GM11168 (cell line): ENCODE results near the gene ITGB6.
"Not testable (repeated sequence)": the region's sequence is repeated elsewhere in the genome, so short reads cannot be mapped to it uniquely, and the experiment has no call there.

Source experiments
- in situ Hi-C: fragments of 300-500 bp; cut with MboI; formaldehyde crosslinking; loops from one replicate; pipeline ENCODE4 v1.12.0; 2022; ENCODE audit warnings: low sequenced_read_pairs; ENCODE audit not compliant: unreplicated experiment

The ITGB6 gene

DNA sequence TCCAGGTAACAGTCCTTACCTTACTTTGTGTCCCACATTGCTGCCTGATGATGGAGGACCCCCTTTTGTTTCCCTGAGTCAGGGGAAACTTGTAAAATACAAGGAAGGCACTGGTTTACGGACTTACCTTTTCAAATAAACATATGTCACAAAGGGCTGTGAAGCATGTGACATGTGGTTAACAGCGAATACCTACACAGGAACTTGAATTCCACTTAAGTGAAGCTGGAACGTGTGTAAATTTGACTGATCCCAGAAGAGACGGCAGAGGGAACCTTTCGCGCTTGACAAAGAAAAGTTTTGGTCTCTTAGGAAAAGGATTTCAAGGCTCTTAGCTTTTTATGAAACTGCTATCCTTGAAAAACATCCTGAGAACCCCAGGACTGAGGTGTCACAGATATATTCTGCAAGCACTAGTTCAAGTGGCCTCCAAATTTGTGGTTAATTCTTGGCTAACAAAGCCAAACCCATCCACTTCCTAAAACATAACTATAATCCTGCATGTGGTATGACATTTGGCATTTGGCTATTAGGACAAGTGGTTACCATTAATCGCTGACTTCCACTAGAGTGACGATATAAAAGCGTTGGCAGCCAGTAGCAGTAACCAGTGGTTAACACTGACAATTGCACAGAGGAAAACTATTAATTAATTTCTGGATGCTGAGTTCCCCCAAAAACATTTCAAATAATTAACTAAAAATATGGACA lies 55.6 kb downstream of the ITGB6 start:
- in situ Hi-C loops: no loop called here

- in situ Hi-C loops: no loop called here
Measured at GRCh38 chr2:160142472-160142871, 57.6 kb downstream of the ITGB6 start.

GRCh38 chr2:160141912-160142311 lies 58.2 kb downstream of the ITGB6 start:
- in situ Hi-C loops: no loop called here

DNA sequence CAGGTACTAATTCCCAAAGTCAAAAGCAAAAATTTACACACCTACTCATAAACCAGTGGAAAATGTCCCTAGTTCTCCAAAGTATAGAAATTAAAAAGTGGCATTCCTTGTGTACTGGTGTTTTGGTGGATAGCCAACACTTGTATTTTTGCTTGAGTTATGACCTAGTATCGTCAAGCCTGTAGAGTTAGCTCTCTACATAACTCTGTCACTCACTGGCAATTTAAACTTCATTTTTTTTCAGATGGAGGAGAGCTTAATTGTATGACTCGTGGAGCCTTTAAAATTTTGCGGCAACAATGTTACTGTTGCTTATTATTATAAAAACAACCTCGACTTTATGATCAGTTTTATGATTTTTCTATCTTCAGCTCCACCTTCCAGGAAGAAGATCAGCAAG lies 58.7 kb downstream of the ITGB6 start:
- in situ Hi-C loops: no loop called here

DNA sequence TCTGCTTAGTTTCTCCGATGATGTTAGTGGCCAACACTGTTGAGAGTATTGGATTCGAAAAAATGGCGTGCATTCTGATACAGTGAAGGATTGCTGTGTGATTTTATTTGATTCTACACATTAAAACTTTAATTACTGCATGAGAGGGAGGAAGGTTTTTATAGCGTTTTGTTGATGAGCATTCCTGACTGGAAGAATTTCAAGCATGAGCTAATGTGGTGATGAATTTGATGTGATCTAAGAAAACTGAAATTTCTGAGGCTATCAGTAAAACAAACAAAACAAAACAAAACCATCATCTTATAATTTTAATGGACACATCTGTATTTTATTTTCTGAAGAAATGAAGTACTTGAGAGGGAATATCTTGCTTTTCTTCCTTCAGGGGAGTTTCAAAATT lies 59.6 kb downstream of the ITGB6 start:
- in situ Hi-C loops: no loop called here

DNA sequence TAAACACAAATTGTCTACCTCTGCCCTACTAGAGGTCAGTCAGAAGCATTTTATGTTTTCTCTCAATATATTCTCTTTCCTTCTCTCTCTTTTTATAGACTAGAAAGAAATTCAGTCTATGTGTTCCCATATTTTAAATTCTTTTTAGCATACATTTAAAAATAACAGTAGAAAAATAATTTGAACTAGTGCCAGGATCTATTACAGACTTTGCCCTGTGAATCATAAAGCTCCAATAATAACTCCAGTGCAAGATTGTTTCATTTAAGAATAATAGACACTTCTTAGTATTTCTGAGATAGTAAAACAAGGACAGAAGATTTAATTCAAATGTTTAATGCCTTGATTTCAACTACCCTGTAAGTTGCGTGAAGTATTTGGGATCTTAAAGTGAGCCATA lies 60.1 kb downstream of the ITGB6 start:
- in situ Hi-C loops: no loop called here

DNA sequence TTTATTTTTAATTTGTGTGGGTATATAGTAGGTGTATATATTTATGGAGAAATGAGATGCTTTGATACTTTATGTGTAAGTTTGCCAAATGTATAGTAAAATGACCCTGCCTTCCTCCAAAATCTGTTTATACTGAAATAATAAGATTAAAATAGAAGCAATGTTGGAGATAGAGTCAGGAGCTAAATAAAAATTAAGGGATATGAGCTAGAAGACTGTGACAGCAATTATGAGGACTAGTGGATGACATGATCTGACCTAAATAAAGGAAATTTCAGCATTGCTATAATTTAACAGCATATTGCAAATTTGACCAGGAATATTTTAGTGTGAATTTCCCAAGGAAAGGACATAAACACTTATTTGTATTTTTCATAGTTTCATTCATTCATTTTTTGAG lies 60.7 kb downstream of the ITGB6 start:
- in situ Hi-C loops: no loop called here

DNA sequence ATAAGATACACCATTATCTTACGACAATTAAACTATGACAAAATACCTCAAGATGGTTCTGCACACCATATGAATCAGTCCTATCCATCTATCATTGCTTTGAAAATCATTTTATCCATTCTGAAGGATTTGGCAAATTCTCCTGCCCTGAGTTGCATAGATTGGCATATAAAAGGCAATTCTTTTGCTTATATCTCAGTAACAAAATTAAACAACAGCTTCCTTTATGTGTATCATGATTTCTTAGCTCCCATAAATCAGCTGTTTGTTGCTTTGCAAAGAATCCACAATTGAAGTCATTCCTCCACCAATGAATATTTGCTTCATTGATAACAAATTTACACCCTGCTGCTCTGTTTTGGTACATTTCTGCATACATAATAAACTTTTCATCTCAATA lies 61.7 kb downstream of the ITGB6 start:
- in situ Hi-C loops: no loop called here

DNA sequence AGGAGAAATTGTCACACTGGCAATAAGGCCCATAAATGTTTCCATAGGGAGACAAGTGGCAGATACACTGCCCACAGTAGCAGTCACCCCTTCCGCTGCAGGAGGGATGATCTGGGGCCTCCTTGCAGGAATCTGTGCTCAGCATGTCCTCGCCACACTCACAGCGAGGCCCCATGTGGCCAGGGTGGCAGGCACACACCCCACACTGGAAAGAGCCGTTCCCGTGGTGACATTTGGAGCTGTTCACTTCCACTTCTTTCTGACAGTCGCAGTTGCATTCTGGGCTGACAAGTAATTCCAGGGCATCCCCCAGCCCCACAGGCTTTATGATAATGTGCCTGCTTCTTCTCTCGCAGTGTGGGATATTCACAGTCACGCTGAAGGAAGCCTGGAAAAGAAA lies 62.6 kb downstream of the ITGB6 start:
- in situ Hi-C loops: no loop called here

DNA sequence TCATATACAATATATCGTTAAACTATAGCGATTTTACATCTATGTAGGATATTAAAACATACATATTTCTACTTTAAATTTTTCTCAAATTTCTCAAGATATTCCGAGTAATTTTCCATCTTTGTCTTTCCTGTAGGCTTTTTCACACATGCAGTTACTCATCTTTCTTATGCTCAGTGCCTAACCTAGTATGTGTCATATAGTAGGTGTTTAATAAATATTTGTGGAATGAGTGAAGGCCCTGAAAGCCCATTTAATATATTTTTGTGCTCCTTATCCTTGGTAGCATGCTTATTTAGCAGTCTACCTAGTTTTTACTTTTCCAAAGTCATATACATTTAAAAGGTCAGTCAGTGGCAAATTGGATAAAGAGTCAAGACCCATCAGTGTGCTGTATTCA lies 67.3 kb downstream of the ITGB6 start:
- in situ Hi-C loops: no loop called here

GRCh38 chr2:160126756-160127155 lies 73.3 kb downstream of the ITGB6 start:
- in situ Hi-C loops: no loop called here

GRCh38 chr2:160126315-160126714 lies 73.8 kb downstream of the ITGB6 start:
- in situ Hi-C loops: no loop called here

GRCh38 chr2:160125828-160126227 lies 74.2 kb downstream of the ITGB6 start:
- in situ Hi-C loops: no loop called here

DNA sequence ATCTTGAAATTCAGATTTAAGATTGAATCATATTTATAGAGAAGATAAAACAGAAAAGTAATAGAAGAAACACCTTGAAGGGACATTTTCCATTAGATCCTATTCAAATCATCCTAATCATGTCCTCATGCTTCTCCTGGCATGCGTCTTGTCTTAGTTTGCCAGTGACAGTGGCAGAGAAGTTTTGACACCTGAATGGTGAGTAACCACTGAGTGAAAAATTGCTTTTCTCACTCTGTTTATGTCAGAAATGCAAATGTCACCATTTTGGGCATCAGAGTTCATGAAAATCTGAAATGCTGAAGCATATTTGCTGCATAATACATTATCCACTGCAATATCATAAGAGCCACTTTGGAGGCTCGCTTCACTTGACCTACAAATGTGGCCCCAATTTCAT lies 74.7 kb downstream of the ITGB6 start:
- in situ Hi-C loops: no loop called here

GRCh38 chr2:160124571-160124970 lies 75.5 kb downstream of the ITGB6 start:
- in situ Hi-C loops: no loop called here

GRCh38 chr2:160114721-160115120 lies 85.4 kb downstream of the ITGB6 start:
- in situ Hi-C loops: not testable (repeated sequence)

DNA sequence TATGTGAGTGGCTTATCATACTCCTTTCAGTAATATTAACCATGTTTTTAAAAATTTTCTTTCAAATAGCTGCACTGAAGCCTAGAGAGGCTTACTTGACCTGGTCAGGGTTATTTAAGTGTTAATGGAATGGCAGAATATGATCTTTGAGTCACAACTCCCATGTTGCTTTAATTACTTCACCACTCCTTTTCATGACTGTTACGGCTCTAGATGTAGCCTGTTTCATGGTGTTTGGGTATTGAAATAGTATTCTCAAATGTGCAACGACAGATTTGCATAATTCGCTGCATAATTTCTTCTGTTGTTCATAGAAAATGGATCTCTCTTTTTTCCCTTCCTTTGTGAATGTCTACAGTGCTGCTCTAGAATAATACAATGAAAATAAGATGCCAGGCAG lies 86.1 kb downstream of the ITGB6 start:
- in situ Hi-C loops: no loop called here

- in situ Hi-C loops: no loop called here
Measured at GRCh38 chr2:160111951-160112798, 87.9 kb downstream of the ITGB6 start.

DNA sequence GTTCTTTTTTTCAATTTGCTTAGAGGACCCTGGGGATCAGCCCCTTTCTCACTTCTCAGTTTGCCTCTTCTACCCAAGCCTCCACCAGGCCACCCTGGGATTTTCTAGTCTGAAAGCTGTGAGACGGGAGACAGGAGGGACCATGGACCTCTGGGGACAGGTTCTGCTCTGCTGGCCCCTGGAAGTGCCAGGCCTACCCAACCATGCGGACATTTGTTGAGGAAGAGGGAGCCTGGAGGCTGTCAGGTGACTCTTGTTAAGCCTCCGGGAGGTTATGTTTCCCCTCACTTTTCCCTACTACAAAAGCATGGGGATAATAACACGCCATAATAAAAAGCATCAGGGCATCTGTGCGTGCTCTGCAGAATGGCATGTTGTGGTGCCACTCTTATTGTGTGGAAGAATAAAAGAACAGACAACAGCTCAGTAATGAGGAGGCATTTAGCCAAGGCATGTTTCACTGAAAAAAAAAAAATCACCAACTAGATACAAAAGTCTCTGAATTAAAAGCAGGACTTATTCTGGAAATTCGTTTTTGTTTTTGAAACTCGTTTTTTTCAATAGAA lies 89.3 kb downstream of the ITGB6 start:
- in situ Hi-C loops: no loop called here

GRCh38 chr2:160109939-160110673 lies 90.0 kb downstream of the ITGB6 start:
- in situ Hi-C loops: loop anchor here (10.0 kb wide), 1 partner anchor 105 kb away; no protein-coding TSS in a partner anchor

DNA sequence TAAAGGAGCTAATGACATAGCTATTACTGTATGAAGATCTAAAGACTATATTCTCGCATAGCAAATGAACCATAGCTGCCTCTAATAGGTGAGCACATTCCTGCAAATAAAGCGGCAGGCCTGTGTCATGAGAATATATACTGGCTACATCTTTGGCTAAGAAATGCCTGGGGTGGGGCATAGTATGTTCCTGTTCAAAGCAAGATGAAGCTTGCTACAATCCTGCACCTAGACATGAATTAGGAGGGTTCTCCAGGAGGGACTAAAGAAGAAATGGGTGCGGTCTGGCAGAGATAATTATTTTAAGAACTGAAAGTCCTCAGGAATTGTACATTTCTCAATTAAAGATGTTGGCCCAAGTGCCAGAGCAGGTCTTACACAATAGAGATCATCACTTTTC lies 90.8 kb downstream of the ITGB6 start:
- in situ Hi-C loops: loop anchor here (10.0 kb wide), 1 partner anchor 106 kb away; no protein-coding TSS in a partner anchor
